ENCODE results near the gene SETD2. TPM values are rescaled to one million over a fixed set of nuclear protein-coding genes. Genes with fewer than 3 reads are reported as not detected.
A peak's percentile ranks its signal among the peaks of the same experiment; 100 is the strongest.

The SETD2 gene
- total RNA-seq, 2 donors from 2014 or later, result 38.3 to 49.3 TPM

- intact Hi-C loops (cut with DNase I), result loop anchor here in 1 of 2 donors (5.0 to 10.0 kb wide), 2 partner anchors 73 to 280 kb away; partner anchors contain the start of gene PRSS50
- DNase-seq (ENCODE audit: low spot score), result no peak
These were observed 168.8 kb downstream of the SETD2 start for GRCh38 chr3:46994801-46995731.

- intact Hi-C loops (cut with DNase I), result loop anchor here in 1 of 2 donors (10.0 kb wide), 1 partner anchor 279 kb away; the partner anchor contains the start of gene PRSS50
- DNase-seq (ENCODE audit: low spot score), result no peak
These were observed 169.9 kb downstream of the SETD2 start for GRCh38 chr3:46993986-46994385.

GRCh38 chr3:46993292-46993691 lies 170.6 kb downstream of the SETD2 start:
- intact Hi-C loops (cut with DNase I), result loop anchor here in 1 of 2 donors (10.0 kb wide), 1 partner anchor 278 kb away; the partner anchor contains the start of gene PRSS50
- DNase-seq (ENCODE audit: low spot score), result no peak

GRCh38 chr3:46992231-46992630 lies 171.7 kb downstream of the SETD2 start:
- intact Hi-C loops (cut with DNase I), result loop anchor here in 1 of 2 donors (10.0 kb wide), 1 partner anchor 277 kb away; the partner anchor contains the start of gene PRSS50
- no peak for DNase-seq (ENCODE audit: low spot score)

- intact Hi-C loops (cut with DNase I), result loop anchor here in 1 of 2 donors (10.0 kb wide), 1 partner anchor 277 kb away; the partner anchor contains the start of gene PRSS50
- no peak for DNase-seq (ENCODE audit: low spot score)
These were observed 172.3 kb downstream of the SETD2 start for GRCh38 chr3:46991406-46992165.

- no peak for DNase-seq (ENCODE audit: low spot score)
- intact Hi-C loops (cut with DNase I), result loop anchor here in 1 of 2 donors (10.0 kb wide), 1 partner anchor 276 kb away; the partner anchor contains the start of gene PRSS50
These were observed 173.1 kb downstream of the SETD2 start for GRCh38 chr3:46990573-46991374.

- no peak for DNase-seq (ENCODE audit: low spot score)
- intact Hi-C loops (cut with DNase I), result no loop called here
These were observed 174.6 kb downstream of the SETD2 start for GRCh38 chr3:46989146-46989810.

GRCh38 chr3:46988616-46989015 lies 175.3 kb downstream of the SETD2 start:
- intact Hi-C loops (cut with DNase I), result no loop called here
- DNase-seq (ENCODE audit: low spot score), result no peak

GRCh38 chr3:46987743-46988401 lies 176.0 kb downstream of the SETD2 start:
- DNase-seq (ENCODE audit: low spot score), result peak; percentile 93
- intact Hi-C loops (cut with DNase I), result no loop called here

GRCh38 chr3:46987319-46987742 lies 176.6 kb downstream of the SETD2 start:
- no peak for DNase-seq (ENCODE audit: low spot score)
- intact Hi-C loops (cut with DNase I), result no loop called here

- no peak for DNase-seq (ENCODE audit: low spot score)
- intact Hi-C loops (cut with DNase I), result no loop called here
These were observed 177.1 kb downstream of the SETD2 start for GRCh38 chr3:46986782-46987310.

GRCh38 chr3:46986055-46986730 lies 177.7 kb downstream of the SETD2 start:
- DNase-seq (ENCODE audit: low spot score), result peak; percentile 30
- intact Hi-C loops (cut with DNase I), result no loop called here

- DNase-seq (ENCODE audit: low spot score), result peak; percentile 77
- intact Hi-C loops (cut with DNase I), result no loop called here
These were observed 178.3 kb downstream of the SETD2 start for GRCh38 chr3:46985588-46985987.

GRCh38 chr3:46984591-46985459 lies 179.1 kb downstream of the SETD2 start:
- intact Hi-C loops (cut with DNase I), result no loop called here
- DNase-seq (ENCODE audit: low spot score), result peak; percentile 69

GRCh38 chr3:46982546-46982945 lies 181.4 kb downstream of the SETD2 start:
- DNase-seq (ENCODE audit: low spot score), result no peak
- intact Hi-C loops (cut with DNase I), result no loop called here

GRCh38 chr3:46981932-46982471 lies 181.9 kb downstream of the SETD2 start:
- intact Hi-C loops (cut with DNase I), result no loop called here
- peak; percentile 80 for DNase-seq (ENCODE audit: low spot score)
